ENCODE results near the gene TTC39B.

TTC39B gene

DNA sequence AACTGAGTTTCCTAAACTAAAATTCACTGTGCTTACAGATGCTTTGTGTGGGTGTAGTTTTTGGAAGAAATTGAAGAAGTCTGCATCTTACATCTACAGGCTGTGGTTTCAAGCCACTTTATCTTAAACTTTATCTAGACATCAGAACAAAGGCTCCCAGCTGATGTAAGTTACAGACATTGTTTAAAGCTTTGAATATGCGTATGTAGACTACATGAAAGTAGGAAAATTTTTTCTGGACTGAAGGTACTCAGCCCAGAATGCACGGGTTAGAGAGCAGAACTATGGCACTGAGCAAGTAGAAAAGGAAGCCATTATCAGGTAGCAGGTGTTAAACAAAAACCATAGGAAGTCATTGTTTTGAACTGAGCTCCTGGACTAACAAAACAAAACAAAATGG is 185.4 kb downstream of the TTC39B start:
- no peak for FAIRE-seq

DNA sequence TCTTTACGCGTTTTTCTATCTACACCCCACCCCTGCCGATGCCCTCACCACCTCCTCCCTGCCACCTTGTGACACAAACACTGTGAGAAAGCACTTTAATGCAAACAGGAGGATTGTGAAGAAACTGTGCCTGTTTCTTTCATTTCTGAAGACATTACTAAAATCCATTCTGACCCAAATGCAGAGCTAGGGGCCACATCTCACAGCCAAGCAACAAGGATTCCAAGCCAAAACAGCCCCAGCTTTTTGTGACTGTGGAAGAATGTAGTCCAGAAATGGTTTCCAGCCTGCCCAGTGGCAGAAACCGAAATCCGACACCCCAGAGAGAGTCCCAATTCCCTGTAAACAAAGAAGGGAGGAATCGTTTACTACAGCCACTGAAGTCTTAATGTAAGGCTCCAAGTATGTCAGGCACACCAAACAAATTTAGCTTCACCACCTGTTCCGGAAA is 190.9 kb downstream of the TTC39B start:
- FAIRE-seq: no peak

DNA sequence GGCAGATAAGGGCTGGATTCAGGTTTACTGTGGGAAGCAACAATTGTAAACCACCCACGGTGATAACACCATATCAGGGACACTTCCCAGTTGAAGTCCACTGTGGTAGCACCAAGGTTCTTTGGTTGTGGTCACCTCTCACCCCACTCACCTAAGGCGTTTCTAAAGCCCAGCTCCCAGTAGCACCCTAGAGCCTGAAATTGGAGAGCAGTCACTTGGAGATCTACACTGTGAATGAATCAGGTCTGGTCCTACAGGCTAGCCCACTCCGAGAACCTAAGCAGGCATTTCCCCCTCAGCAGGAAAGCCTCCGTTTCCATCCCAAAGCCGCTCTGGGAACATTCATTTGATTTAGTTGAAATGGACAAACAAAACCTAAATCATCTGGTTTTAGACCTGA is 191.3 kb downstream of the TTC39B start:
- no peak for FAIRE-seq

DNA sequence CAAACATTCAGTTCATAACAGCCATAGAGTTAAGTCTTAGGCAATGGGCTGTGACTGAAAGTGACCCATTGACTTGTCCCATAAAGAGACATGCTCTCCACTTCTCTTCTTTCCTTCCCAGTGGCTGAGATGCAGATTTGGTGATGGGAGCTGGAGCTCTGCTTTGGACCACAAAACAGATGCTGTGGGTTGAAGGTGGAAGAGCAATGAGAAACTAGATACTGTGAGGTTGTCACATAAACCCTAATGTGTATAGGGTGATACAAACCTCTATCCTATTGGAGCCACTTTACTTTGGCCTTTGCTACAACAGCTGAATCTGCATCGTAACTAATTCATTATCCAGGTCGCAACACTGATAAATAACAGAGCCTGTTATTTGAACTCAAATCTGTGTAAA is 192.0 kb downstream of the TTC39B start:
- no peak for FAIRE-seq

Measured in colon (tissue), 2 donors.